NCI-H146 (cell line): Measurements from ENCODE around the gene ASAP2.

ENCODE experiments used
- DNase-seq: peaks from one replicate; lab custom pipeline; 2025; lab: John Stamatoyannopoulos, UW

ASAP2 gene

GRCh38 chr2:9205963-9206948 lies at the start of gene ASAP2:
Gene ASAP2 (plus strand): TSS chr2:9206812. CDS start chr2:9207105, 293 bp downstream.
- DNase-seq: peak; percentile 61

DNA sequence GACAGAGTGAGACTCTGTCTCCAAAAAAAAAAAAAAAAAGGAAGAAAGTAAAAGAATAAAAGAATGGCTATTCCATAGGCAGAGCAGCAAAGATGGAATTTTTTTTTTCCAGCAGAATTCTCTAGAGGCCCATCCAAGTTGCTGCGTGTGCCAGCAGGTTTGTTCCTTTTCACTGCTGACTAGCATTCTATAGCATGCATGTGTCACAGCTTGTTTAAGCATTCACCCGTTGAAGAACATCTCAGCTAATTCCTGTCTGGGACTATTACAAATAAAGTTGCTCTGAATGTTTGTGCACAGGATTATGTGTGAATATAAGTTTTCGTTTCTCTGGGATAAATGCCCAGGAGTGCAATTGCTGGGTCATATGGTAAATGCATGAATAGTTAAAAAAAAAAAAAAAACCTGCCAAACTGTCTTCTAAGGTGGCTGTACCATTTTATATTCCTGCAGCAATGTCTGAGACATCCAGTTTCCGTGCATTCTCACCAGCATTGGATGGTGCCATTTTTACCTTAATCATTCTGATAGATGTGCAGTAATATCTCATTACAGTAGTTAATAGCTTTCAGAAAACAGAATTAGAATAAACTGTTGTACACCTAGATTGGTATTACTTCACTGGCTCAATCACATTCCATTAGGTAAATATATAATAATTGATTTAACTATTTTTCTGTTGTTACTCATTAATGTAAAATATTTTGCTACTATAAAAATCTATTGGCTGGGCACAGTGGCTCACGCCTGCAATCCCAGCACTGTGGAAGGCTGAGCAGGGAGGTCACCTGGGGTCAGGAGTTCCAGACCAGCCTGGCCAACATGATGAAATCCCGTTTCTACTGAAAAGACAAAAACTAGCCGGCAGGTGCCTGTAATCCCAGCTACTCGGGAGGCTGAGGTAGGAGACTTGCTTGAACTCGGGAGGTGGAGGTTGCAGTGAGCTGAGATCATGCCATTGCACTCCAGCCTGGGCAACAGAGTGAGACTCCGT lies 47.5 kb upstream of the ASAP2 start:
- DNase-seq: no peak

- no peak for DNase-seq
Observed at GRCh38 chr2:9160732-9161131, 45.9 kb upstream of the ASAP2 start.

DNA sequence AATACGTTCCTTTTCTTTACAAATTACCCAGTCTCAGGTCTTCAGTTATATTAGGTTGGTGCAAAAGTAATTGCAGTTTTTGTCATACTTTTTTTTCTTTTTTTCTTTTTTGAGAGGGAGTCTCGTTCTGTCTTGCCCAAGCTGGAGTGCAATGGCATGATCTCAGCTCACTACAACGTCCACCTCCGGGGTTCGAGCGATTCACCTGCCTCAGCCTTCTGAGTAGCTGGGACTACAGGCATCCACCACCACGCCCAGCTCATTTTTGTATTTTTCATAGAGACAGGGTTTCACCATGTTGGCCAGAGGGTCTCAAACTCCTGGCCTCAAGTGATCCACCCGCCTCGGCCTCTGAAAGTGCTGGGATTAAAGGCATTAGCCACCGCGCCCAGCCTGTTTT lies 43.8 kb upstream of the ASAP2 start:
- DNase-seq: no peak

GRCh38 chr2:9163306-9164111 lies 43.1 kb upstream of the ASAP2 start:
- DNase-seq: no peak

- DNase-seq: no peak
Observed at GRCh38 chr2:9164112-9164608, 42.5 kb upstream of the ASAP2 start.

- DNase-seq: no peak
Observed at GRCh38 chr2:9165625-9166024, 41.0 kb upstream of the ASAP2 start.

- no peak for DNase-seq
Observed at GRCh38 chr2:9166579-9167377, 39.8 kb upstream of the ASAP2 start.

DNA sequence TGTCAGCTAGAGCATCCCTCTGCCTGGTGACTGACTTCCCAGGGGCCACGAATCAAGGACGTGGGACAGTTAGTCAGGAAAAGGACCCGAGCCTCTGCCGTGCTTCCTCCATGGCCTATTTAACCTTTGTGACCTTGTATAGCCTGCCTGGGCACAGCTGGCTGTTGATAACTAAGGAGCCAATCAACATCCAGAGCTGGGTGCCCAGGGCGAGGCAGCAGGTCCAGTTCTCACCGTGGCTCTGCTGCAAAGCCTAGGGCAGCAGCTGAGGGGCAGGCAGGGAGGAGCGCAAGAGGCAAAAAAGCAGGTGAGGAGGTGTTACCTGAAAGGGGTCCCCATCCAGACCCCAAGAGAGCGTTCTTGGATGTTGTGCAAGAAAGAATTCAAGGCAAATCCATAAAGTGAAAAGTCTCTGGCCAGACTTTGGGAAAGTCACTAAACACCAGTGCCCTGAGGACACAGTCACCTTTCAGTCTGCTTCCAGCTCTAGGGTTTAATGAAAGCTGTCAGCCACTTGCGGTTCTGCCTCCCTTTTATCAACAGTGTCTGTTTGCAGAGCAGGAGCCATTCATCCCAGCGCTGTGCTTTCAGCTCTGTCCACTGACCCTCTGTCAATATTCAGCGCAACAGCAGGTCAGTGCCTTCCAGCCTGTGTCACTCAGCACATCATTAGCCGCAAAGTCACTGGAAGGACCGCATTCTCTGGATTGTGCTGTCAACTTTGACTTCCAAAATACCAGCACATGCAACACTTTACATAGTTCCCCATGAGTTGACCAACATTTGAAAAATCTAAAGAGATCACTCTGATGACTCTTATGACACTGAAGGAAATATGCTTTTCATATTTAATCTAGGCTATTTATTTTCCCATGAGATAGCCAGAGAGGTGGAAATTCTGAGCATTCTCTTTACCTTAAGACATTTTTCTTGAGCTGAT lies 38.6 kb upstream of the ASAP2 start:
- peak; percentile 84 for DNase-seq

- DNase-seq: no peak
Observed at GRCh38 chr2:9168821-9169221, 37.8 kb upstream of the ASAP2 start.

DNA sequence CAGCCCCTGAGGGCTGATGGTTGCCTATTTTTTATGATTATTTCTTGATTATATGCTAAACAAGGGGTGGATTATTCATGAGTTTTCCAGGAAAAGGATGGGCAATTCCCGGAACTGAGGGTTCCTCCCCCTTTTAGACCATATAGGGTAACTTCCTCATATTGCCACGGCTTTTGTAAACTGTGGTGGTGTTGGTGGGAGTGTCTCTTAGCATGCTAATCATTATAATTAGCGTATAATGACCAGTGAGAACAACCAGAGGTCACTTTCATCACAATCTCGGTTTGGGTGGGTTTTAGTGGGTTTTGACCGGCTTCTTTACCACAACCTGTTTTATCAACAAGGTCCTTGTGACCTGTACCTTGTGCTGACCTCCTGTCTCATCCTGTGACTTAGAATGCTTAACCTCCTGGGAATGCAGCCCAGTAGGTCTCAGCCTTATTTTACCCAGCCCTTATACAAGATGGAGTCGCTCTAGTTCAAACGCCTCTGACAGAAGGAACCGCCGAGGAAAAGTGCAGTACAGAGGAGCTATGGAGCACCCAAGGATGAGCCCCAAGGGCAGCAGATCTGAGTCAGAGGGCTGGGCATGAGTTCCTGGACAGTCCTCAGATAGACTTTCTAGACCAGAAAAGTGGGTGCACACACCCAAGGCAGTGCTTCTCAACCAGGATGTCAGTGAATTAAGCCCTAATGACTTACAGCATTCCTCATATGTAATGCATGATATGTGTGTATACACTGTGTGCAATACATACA lies 37.1 kb upstream of the ASAP2 start:
- no peak for DNase-seq

GRCh38 chr2:9170458-9171130 lies 36.0 kb upstream of the ASAP2 start:
- DNase-seq: no peak

- no peak for DNase-seq
Observed at GRCh38 chr2:9174771-9175437, 31.7 kb upstream of the ASAP2 start.

DNA sequence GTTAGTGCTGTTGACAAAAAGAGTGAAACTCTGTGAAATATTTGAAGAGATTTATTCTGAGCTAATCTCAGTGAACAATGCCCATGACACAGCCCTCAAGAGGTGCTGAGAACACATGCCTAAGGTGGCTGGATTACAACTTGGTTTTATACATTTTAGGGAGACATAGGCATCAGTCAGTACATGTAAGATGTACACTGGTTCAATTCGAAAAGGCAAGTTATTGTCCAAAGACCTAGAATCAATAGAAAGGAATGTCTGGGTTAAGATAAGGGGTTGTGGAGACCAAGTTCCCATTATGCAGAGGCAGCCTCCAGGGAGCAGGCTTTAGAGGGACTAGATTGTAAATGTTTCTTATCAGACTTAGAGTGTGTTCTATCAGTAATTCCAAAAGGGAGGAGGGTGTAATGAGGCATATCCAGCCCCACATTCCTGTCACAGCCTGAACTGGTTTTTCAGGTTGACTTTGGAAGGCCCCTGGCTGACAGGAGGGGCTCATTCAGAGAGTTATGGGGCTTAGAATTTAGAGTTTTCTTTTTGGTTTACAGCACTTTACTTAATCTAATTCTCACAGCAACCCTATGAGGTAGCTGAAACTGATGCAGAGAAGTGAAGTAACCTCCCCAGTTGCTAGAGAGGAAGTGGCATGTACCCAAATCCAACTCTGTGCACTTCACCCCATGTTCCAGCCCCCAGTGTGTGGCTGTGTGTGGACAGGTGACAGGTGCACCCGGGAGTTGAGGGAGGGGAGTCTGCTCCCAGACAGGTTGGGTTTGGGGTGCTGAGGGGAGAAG lies 28.3 kb upstream of the ASAP2 start:
- DNase-seq: peak; percentile 29

GRCh38 chr2:9178904-9179571 lies 27.6 kb upstream of the ASAP2 start:
- DNase-seq: peak; percentile 90

GRCh38 chr2:9179572-9180201 lies 26.9 kb upstream of the ASAP2 start:
- DNase-seq: no peak
